A549 (cell line): Measurements from ENCODE around the gene PLCH1.

Experiments
- BHLHE40 ChIP-seq: IDR thresholded peaks from 2 replicates; pipeline ENCODE4 v1.6.1; 2012; ENCODE audit warnings: low read depth, low read length, inconsistent platforms
- CHD2 ChIP-seq: fragments of 150-350 bp; IDR thresholded peaks from 2 replicates; pipeline ENCODE4 v1.6.1; 2014; ENCODE audit warnings: low read length; ENCODE audit not compliant: partially characterized antibody
- CTCF ChIP-seq: fragments of >200 bp; sonication (Bioruptor Twin); formaldehyde crosslinking; IDR thresholded peaks from 3 replicates; pipeline ENCODE4 v1.5.1; 2016
- E2F6 ChIP-seq: IDR thresholded peaks from 2 replicates; pipeline ENCODE4 v1.6.1; 2012; ENCODE audit warnings: low read depth, borderline replicate concordance
- EP300 ChIP-seq, 2 experiments: fragments of >200 bp; sonication (Bioruptor Twin); formaldehyde crosslinking; IDR thresholded peaks; 2 replicates in 1 of 2; 3 replicates in 1 of 2; pipeline ENCODE4 v1.6.1; 2016 to 2017
- ESRRA ChIP-seq: fragments of 150-350 bp; IDR thresholded peaks from 2 replicates; pipeline ENCODE4 v1.6.1; 2014; ENCODE audit warnings: mild to moderate bottlenecking, low read length, borderline replicate concordance
- HMGXB4 ChIP-seq: fragments of 250-450 bp; sonication (Bioruptor Pico); IDR thresholded peaks from 2 replicates; pipeline ENCODE4 v1.5.0; 2021; ENCODE audit warnings: mild to moderate bottlenecking, moderate library complexity, borderline replicate concordance
- MAX ChIP-seq: IDR thresholded peaks from 2 replicates; pipeline ENCODE4 v1.6.1; 2012
- NR3C1 ChIP-seq: fragments of >200 bp; sonication (Bioruptor Twin); formaldehyde crosslinking; IDR thresholded peaks from 3 replicates; pipeline ENCODE4 v1.6.1; 2017
- POLR2A ChIP-seq: IDR thresholded peaks from 2 replicates; pipeline ENCODE4 v1.6.1; 2012; ENCODE audit warnings: mild to moderate bottlenecking, low read length
- POLR2AphosphoS2 ChIP-seq: conservative IDR thresholded peaks from 2 replicates; pipeline ENCODE4 v1.6.1; 2012; ENCODE audit warnings: low read length, improper control_type of control experiment, inconsistent platforms
- TFCP2L1 ChIP-seq: fragments of 250-450 bp; sonication (Bioruptor Pico); IDR thresholded peaks from 2 replicates; pipeline ENCODE4 v1.5.0; 2021; ENCODE audit warnings: mild to moderate bottlenecking

GRCh38 chr3:155676252-155676981 is 68.5 kb downstream of the PLCH1 start:
- TF ChIP-seq CTCF (no peak), POLR2AphosphoS2 (no peak), NR3C1 (no peak), ESRRA (no peak), BHLHE40 (no peak), MAX (no peak), E2F6 (no peak), EP300 (IDR thresholded peaks at IDR 0.05) (no peak), POLR2A (no peak), CHD2 (no peak), TFCP2L1 (CRISPR knock-in tag) (no peak), HMGXB4 (no peak)
